H1 (cell line): Measurements from ENCODE around the gene GNL3L. TPM values are rescaled to one million over a fixed set of nuclear protein-coding genes. Genes with fewer than 3 reads are reported as not detected.

ENCODE experiments used
- CTCF ChIA-PET: fragments of 300-600 bp; sonication (Branson Sonifier 250); formaldehyde crosslinking; loops from one replicate; lab custom pipeline; 2021; ENCODE audit not compliant: partially characterized antibody; lab: Charles Lee
- POLR2A ChIA-PET: fragments of 300-600 bp; sonication (Branson Sonifier 250); formaldehyde crosslinking; loops from one replicate; lab custom pipeline; 2021; ENCODE audit warnings: inconsistent platforms; ENCODE audit not compliant: partially characterized antibody; lab: Charles Lee
- DNase-seq, 2 experiments: peaks; one replicate each; pipeline versions ENCODE4 v3.0.0 to v3.0.0-alpha.2; 2010 to 2022; ENCODE audit warnings: low spot score in 2 of 2, low read depth in 1 of 2, mixed read lengths in 1 of 2
- FAIRE-seq: peaks from 2 replicates; lab custom pipeline; 2011; peaks lifted over from hg19 to GRCh38; lab: Jason Lieb, UNC
- H2AFZ ChIP-seq: 2 replicates; pipeline ENCODE4 v1.8.1; 2012; ENCODE audit warnings: low read length, inconsistent platforms
- H2AK5ac ChIP-seq: 2 replicates; pipeline ENCODE4 v1.6.1; 2013; ENCODE audit warnings: low read depth, low read length
- H2BK120ac ChIP-seq: replicated peaks from 2 replicates; pipeline ENCODE3; 2013; ENCODE audit warnings: low read depth, low read length, inconsistent platforms
- H2BK12ac ChIP-seq: 2 replicates; pipeline ENCODE4 v1.6.1; 2013; ENCODE audit warnings: low read depth, low read length
- H2BK15ac ChIP-seq: 2 replicates; pipeline ENCODE4 v1.6.1; 2013; ENCODE audit warnings: low read length
- H2BK20ac ChIP-seq: 2 replicates; pipeline ENCODE4 v1.6.1; 2013; ENCODE audit warnings: low read length
- H2BK5ac ChIP-seq: 2 replicates; pipeline ENCODE4 v1.6.1; 2013; ENCODE audit warnings: low read depth, low read length
- H3K14ac ChIP-seq: 2 replicates; pipeline ENCODE4 v1.6.1; 2013; ENCODE audit warnings: inconsistent platforms; ENCODE audit not compliant: insufficient read length
- H3K18ac ChIP-seq: 2 replicates; pipeline ENCODE4 v1.6.1; 2013; ENCODE audit warnings: low read length; ENCODE audit errors: extremely low read depth
- H3K23ac ChIP-seq: 2 replicates; pipeline ENCODE4 v1.6.1; 2013; ENCODE audit warnings: inconsistent platforms; ENCODE audit not compliant: insufficient read length
- H3K23me2 ChIP-seq: 2 replicates; pipeline ENCODE4 v1.6.1; 2013; ENCODE audit warnings: low read depth, low read length
- H3K27ac ChIP-seq: 2 replicates; pipeline ENCODE4 v1.6.1; 2011; ENCODE audit warnings: low read depth, low read length, inconsistent platforms
- H3K27me3 ChIP-seq, 4 experiments: replicated peaks in 1 of 4; 1 replicate in 1 of 4; 2 replicates in 3 of 4; pipeline versions ENCODE4 v1.6.1 to v1.8.1; 2011 to 2013; ENCODE audit warnings: low read length in 3 of 4, mild to moderate bottlenecking in 3 of 4, inconsistent platforms in 2 of 4, mixed read lengths in 2 of 4, moderate library complexity in 1 of 4; ENCODE audit not compliant: control insufficient read depth in 3 of 4, insufficient read depth in 3 of 4; ENCODE audit errors: extremely low read depth in 1 of 4
- H3K36me3 ChIP-seq, 4 experiments: 2 replicates each; pipeline versions ENCODE4 v1.6.1 to v1.8.1; 2011 to 2013; ENCODE audit warnings: mild to moderate bottlenecking in 4 of 4, low read length in 3 of 4, moderate library complexity in 2 of 4, control low read depth in 1 of 4, inconsistent platforms in 1 of 4; ENCODE audit not compliant: insufficient read depth in 4 of 4, control insufficient read depth in 2 of 4
- H3K4ac ChIP-seq: replicated peaks from 2 replicates; pipeline ENCODE3; 2013; ENCODE audit warnings: low read length, low read depth, mixed read lengths, inconsistent platforms; ENCODE audit not compliant: insufficient read length
- H3K4me1 ChIP-seq, 4 experiments: replicated peaks in 1 of 4; 1 replicate in 1 of 4; 2 replicates in 3 of 4; pipeline versions ENCODE4 v1.6.1 to v1.8.1; 2011 to 2013; ENCODE audit warnings: low read length in 3 of 4, inconsistent platforms in 2 of 4, mixed read lengths in 1 of 4; ENCODE audit not compliant: insufficient read depth in 4 of 4, control insufficient read depth in 3 of 4
- H3K4me2 ChIP-seq, 2 experiments: 2 replicates each; pipeline versions ENCODE4 v1.6.1 to v1.8.1; 2011 to 2013; ENCODE audit warnings: low read depth in 2 of 2, low read length in 2 of 2, control low read depth in 1 of 2, inconsistent platforms in 1 of 2, mild to moderate bottlenecking in 1 of 2; ENCODE audit not compliant: insufficient read depth in 1 of 2
- H3K4me3 ChIP-seq, 4 experiments: fragments of 200-600, 300-600 bp in 1 of 4; sonication (generic), shearing (Covaris generic), sonication (Bioruptor Twin) in 1 of 4; 2 replicates each; pipeline versions ENCODE4 v1.5.1 to v1.8.1; 2011 to 2016; ENCODE audit warnings: low read length in 4 of 4, low read depth in 3 of 4, control low read depth in 2 of 4, inconsistent platforms in 2 of 4, mild to moderate bottlenecking in 2 of 4, mixed read lengths in 1 of 4, moderate library complexity in 1 of 4; ENCODE audit not compliant: insufficient read depth in 2 of 4; ENCODE audit errors: extremely low read depth in 1 of 4
- H3K56ac ChIP-seq: replicated peaks from 2 replicates; pipeline ENCODE3; 2013; ENCODE audit warnings: low read depth, mild to moderate bottlenecking, mixed read lengths, low read length, inconsistent platforms; ENCODE audit not compliant: insufficient read length
- H3K79me1 ChIP-seq: 2 replicates; pipeline ENCODE4 v1.6.1; 2013; ENCODE audit warnings: low read depth, low read length, control low read depth
- H3K79me2 ChIP-seq, 2 experiments: 2 replicates each; pipeline versions ENCODE4 v1.6.1 to v1.8.1; 2012 to 2013; ENCODE audit warnings: low read length in 2 of 2, mild to moderate bottlenecking in 2 of 2, inconsistent platforms in 1 of 2; ENCODE audit not compliant: insufficient read depth in 2 of 2, control insufficient read depth in 1 of 2
- H3K9ac ChIP-seq, 4 experiments: replicated peaks in 1 of 4; 1 replicate in 1 of 4; 2 replicates in 3 of 4; pipeline versions ENCODE4 v1.6.1 to v1.8.1; 2011 to 2013; ENCODE audit warnings: low read depth in 3 of 4, low read length in 3 of 4, control low read depth in 2 of 4, mild to moderate bottlenecking in 2 of 4, moderate library complexity in 2 of 4, inconsistent platforms in 1 of 4; ENCODE audit errors: extremely low read depth in 1 of 4
- H3K9me3 ChIP-seq, 2 experiments: 2 replicates each; pipeline versions ENCODE4 v1.6.1 to v1.8.1; 2012 to 2013; ENCODE audit warnings: mild to moderate bottlenecking in 2 of 2, moderate library complexity in 2 of 2, control low read depth in 1 of 2, inconsistent platforms in 1 of 2, low read depth in 1 of 2, low read length in 1 of 2, mixed read lengths in 1 of 2; ENCODE audit not compliant: insufficient read depth in 2 of 2
- H4K20me1 ChIP-seq, 2 experiments: replicated peaks in 1 of 2; 2 replicates each; pipeline versions ENCODE3 to v1.8.1; 2011 to 2013; ENCODE audit warnings: inconsistent platforms in 2 of 2, low read length in 2 of 2, mild to moderate bottlenecking in 1 of 2; ENCODE audit not compliant: insufficient read depth in 2 of 2, control insufficient read depth in 1 of 2
- H4K5ac ChIP-seq: 2 replicates; pipeline ENCODE4 v1.6.1; 2013; ENCODE audit warnings: low read length, low read depth, mixed read lengths, inconsistent platforms; ENCODE audit not compliant: insufficient read length
- H4K8ac ChIP-seq: 2 replicates; pipeline ENCODE4 v1.8.0; 2013; ENCODE audit warnings: mild to moderate bottlenecking, moderate library complexity, low read length, inconsistent platforms; ENCODE audit not compliant: insufficient read depth; ENCODE audit errors: extremely low read depth
- H4K91ac ChIP-seq: replicated peaks from 2 replicates; pipeline ENCODE3; 2013; ENCODE audit warnings: low read length, mixed read lengths, inconsistent platforms; ENCODE audit not compliant: insufficient read length
- JUND ChIP-seq: IDR thresholded peaks from 2 replicates; pipeline ENCODE4 v1.6.1; 2011; ENCODE audit warnings: mild to moderate bottlenecking, improper control_type of control experiment, low read length
- MAFK ChIP-seq: IDR thresholded peaks from 2 replicates; pipeline ENCODE4 v1.6.1; 2012; ENCODE audit warnings: low read depth, mild to moderate bottlenecking, improper control_type of control experiment, low read length
- POLR2A ChIP-seq, 2 experiments: IDR thresholded peaks; 1 replicate in 1 of 2; 2 replicates in 1 of 2; pipeline ENCODE4 v1.6.1; 2011; ENCODE audit warnings: low read depth in 2 of 2, low read length in 2 of 2, mild to moderate bottlenecking in 2 of 2; ENCODE audit errors: control extremely low read depth in 1 of 2
- TCF12 ChIP-seq: IDR thresholded peaks from 2 replicates; pipeline ENCODE4 v1.6.1; 2011; ENCODE audit warnings: low read depth, mild to moderate bottlenecking, low read length
- USF2 ChIP-seq: IDR thresholded peaks from 2 replicates; pipeline ENCODE4 v1.6.1; 2011; ENCODE audit warnings: low read length, improper control_type of control experiment
- ZNF274 ChIP-seq: IDR thresholded peaks from 2 replicates; pipeline ENCODE4 v1.7.0; 2012; ENCODE audit warnings: low read length, borderline replicate concordance; ENCODE audit errors: extremely low read depth
- WGBS, 2 experiments: shearing (Covaris generic) in 1 of 2; methylation state at CpG; one replicate each; pipeline versions ENCODE4 v1.1.6 to v1.1.7; 2013 to 2015; ENCODE audit warnings: low lambda C conversion rate in 2 of 2, mixed read lengths in 2 of 2, inconsistent platforms in 1 of 2, low coverage in 1 of 2, missing lambda C conversion rate in 1 of 2; ENCODE audit not compliant: insufficient replicate concordance in 2 of 2, insufficient coverage in 1 of 2, insufficient read length in 1 of 2; ENCODE audit errors: extremely low coverage in 1 of 2, missing lambda C conversion rate in 1 of 2; 5-methylcytosine and 5-hydroxymethylcytosine counted together
- polyA plus RNA-seq, 7 experiments: library from polyadenylated mRNA; depleted of rRNA in 3 of 7; stranded (reverse) in 5 of 7; unstranded in 2 of 7; fragments of >200 nt in 5 of 7; fragments of 200-250 nt in 2 of 7; gene quantifications; 1 replicate in 5 of 7; 2 replicates in 1 of 7; 4 replicates in 1 of 7; pipeline versions ENCODE4 v1.2.1 to v1.2.3, GENCODE V29; 2011 to 2013; ENCODE audit warnings: missing spikeins in 2 of 7, mixed read lengths in 2 of 7
- total RNA-seq: library from RNA; stranded (reverse); fragmentation: NEBNext Ultra II Directional; extraction: Animal tissue kit (Norgen Biotek cat#: 25700); gene quantifications from 2 replicates; pipeline ENCODE4 v1.2.1, GENCODE V29; 2021
- TF ChIP-seq, protein P1 (sequence below): IDR thresholded peaks from 2 replicates; pipeline ENCODE4 v1.6.1; 2012; ENCODE audit warnings: inconsistent platforms

Gene GNL3L
- total and polyA plus RNA-seq, 2 of the 8 experiments (the other 6 are each of a cell fraction or from before 2014, with no cell fraction given) = 19.1 to 71.2 TPM

GRCh38 chrX:54492340-54492739 lies 37.7 kb upstream of the GNL3L start:
- DNase-seq (no peak), FAIRE-seq (no peak)
- Histone ChIP-seq H3K79me1 (no peaks in the 10 kb centered on the region; the same call in 1 of the 2 replicates), H3K14ac (no peak overlapping the region), H2AFZ (no peak overlapping the region), H3K36me3 (no peaks in the 10 kb centered on the region), H3K27ac (no peak overlapping the region), H2BK15ac (no peak overlapping the region), H4K20me1 (peaks cover 0 to 2% of the 10 kb centered on the region in 2 experiments), H4K8ac (no peak overlapping the region), H3K9me3 (no peaks in the 10 kb centered on the region), H3K4me2 (no peak overlapping the region; a peak in 2 of 4 replicates), H3K4me3 (no peak overlapping the region), H3K9ac (no peak overlapping the region), H4K91ac (no peak overlapping the region), H3K18ac (no peak overlapping the region), H3K79me2 (peaks cover 2 to 64% of the 10 kb centered on the region in 2 experiments; a peak in 2 of 4 replicates), H2BK12ac (no peak overlapping the region), H3K4me1 (peaks cover 0 to 9% (median 7%) of the 10 kb centered on the region in 4 experiments; a peak in 3 of 7 replicates), H2AK5ac (no peak overlapping the region), H3K56ac (no peak overlapping the region), H2BK5ac (no peak overlapping the region), H2BK120ac (no peak overlapping the region), H3K23ac (no peak overlapping the region), H4K5ac (no peak overlapping the region), H3K4ac (no peak overlapping the region), H3K27me3 (no peaks in the 10 kb centered on the region), H2BK20ac (no peak overlapping the region), H3K23me2 (no peaks in the 10 kb centered on the region; the same call in 1 of the 2 replicates)
- no peak for TF ChIP-seq ZNF274
- TF ChIP-seq TCF12 = no peak
- no peak for TF ChIP-seq MAFK
- TF ChIP-seq, protein P1, sequence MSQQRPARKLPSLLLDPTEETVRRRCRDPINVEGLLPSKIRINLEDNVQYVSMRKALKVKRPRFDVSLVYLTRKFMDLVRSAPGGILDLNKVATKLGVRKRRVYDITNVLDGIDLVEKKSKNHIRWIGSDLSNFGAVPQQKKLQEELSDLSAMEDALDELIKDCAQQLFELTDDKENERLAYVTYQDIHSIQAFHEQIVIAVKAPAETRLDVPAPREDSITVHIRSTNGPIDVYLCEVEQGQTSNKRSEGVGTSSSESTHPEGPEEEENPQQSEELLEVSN = no peak
- no peak for TF ChIP-seq JUND
- no peak for TF ChIP-seq USF2
- TF ChIP-seq POLR2A (IDR thresholded peaks at IDR 0.05; ENCODE audit: control extremely low read depth in 1 of 2, low read depth in 2 of 2, low read length in 2 of 2) = no peak
- 62% methylated on average over 5 of the region's 6 CpGs; no CpG with 5 or more reads in 1 of the 2 experiments for WGBS, 2 experiments
- ChIA-PET CTCF (no interaction called here), POLR2A (interaction anchor here (1.9 kb wide), 1 partner anchor 13 kb away, joined by 5 read pairs; no protein-coding TSS in a partner anchor)
